ENCODE results near the gene KRTAP12-2.
"Not testable (repeated sequence)": the region's sequence is repeated elsewhere in the genome, so short reads cannot be mapped to it uniquely, and the experiment has no call there.

The KRTAP12-2 gene

GRCh38 chr21:44653656-44654575 is 12.8 kb downstream of the KRTAP12-2 start:
- H3K27ac ChIP-seq = no peak overlapping the region
- DNase-seq (ENCODE audit: low read depth, low spot score) = no peak

- H3K27ac ChIP-seq = no peak overlapping the region
- no peak for DNase-seq (ENCODE audit: low read depth, low spot score)
Observed at GRCh38 chr21:44653123-44653522, 13.6 kb downstream of the KRTAP12-2 start.

GRCh38 chr21:44650973-44651675 is 15.6 kb downstream of the KRTAP12-2 start:
- no peak for DNase-seq (ENCODE audit: low read depth, low spot score)
- no peak overlapping the region for H3K27ac ChIP-seq

- no peak overlapping the region for H3K27ac ChIP-seq
- no peak for DNase-seq (ENCODE audit: low read depth, low spot score)
Observed at GRCh38 chr21:44650265-44650972, 16.3 kb downstream of the KRTAP12-2 start.

GRCh38 chr21:44649521-44650100 is 17.1 kb downstream of the KRTAP12-2 start:
- DNase-seq (ENCODE audit: low read depth, low spot score) = no peak
- no peak overlapping the region for H3K27ac ChIP-seq

- H3K27ac ChIP-seq = no peak overlapping the region
- DNase-seq (ENCODE audit: low read depth, low spot score) = no peak
Observed at GRCh38 chr21:44648557-44649311, 18.0 kb downstream of the KRTAP12-2 start.

- no peak for DNase-seq (ENCODE audit: low read depth, low spot score)
Observed at GRCh38 chr21:44647222-44647552, 19.5 kb downstream of the KRTAP12-2 start.

GRCh38 chr21:44646366-44647221 is 20.1 kb downstream of the KRTAP12-2 start, which contains the start of gene KRTAP10-11:
Gene KRTAP10-11 (plus strand): TSS chr21:44646414. CDS start chr21:44646459, 45 bp downstream.
- not testable (repeated sequence) for H3K27ac ChIP-seq; DNase-seq (ENCODE audit: low read depth, low spot score)

More at GRCh38 chr21:44647222-44647552, 19.5 kb downstream of the KRTAP12-2 start:
- H3K27ac ChIP-seq = no peak overlapping the region

GRCh38 chr21:44644878-44645277 is 21.8 kb downstream of the KRTAP12-2 start:
- DNase-seq (ENCODE audit: low read depth, low spot score) = no peak
- H3K27ac ChIP-seq = no peak overlapping the region

- H3K27ac ChIP-seq = no peak overlapping the region
- no peak for DNase-seq (ENCODE audit: low read depth, low spot score)
Observed at GRCh38 chr21:44643741-44644310, 22.9 kb downstream of the KRTAP12-2 start.

GRCh38 chr21:44640761-44641160 is 26.0 kb downstream of the KRTAP12-2 start:
- no peak for DNase-seq (ENCODE audit: low read depth, low spot score)
- no peak overlapping the region for H3K27ac ChIP-seq

GRCh38 chr21:44639331-44639655 is 27.4 kb downstream of the KRTAP12-2 start:
- H3K27ac ChIP-seq = no peak overlapping the region
- no peak for DNase-seq (ENCODE audit: low read depth, low spot score)

- DNase-seq (ENCODE audit: low read depth, low spot score); H3K27ac ChIP-seq: not testable (repeated sequence)
Observed at GRCh38 chr21:44638506-44639330, 28.0 kb downstream of the KRTAP12-2 start.

GRCh38 chr21:44637851-44638348 is 28.8 kb downstream of the KRTAP12-2 start:
- H3K27ac ChIP-seq; DNase-seq (ENCODE audit: low read depth, low spot score): not testable (repeated sequence)

GRCh38 chr21:44637018-44637850 is 29.5 kb downstream of the KRTAP12-2 start, which contains the start of gene KRTAP10-10:
Gene KRTAP10-10 (plus strand): TSS chr21:44637356. CDS start chr21:44637418, 62 bp downstream.
- no peak for DNase-seq (ENCODE audit: low read depth, low spot score)
- H3K27ac ChIP-seq = no peak within 1 kb of the TSS

- DNase-seq (ENCODE audit: low read depth, low spot score) = no peak
- H3K27ac ChIP-seq = no peak overlapping the region
Observed at GRCh38 chr21:44636209-44637017, 30.3 kb downstream of the KRTAP12-2 start.

Data from epithelial cell of prostate (primary cell).